Measurements from ENCODE around the gene TMEM131.

- TF ChIP-seq POLR2A (IDR thresholded peaks at IDR 0.05) (no peak), CTCF (IDR thresholded peaks at IDR 0.05) (no peak)
These were observed 18.6 kb upstream of the TMEM131 start for GRCh38 chr2:98014379-98014778.

Data from transverse colon (tissue), 3 donors.